Thyroid gland (tissue), 4 donors: Measurements from ENCODE around the gene PDXDC1.
"Not testable (repeated sequence)": the region's sequence is repeated elsewhere in the genome, so short reads cannot be mapped to it uniquely, and the experiment has no call there.

Source experiments
- POLR2A ChIP-seq, 2 donors: fragments of 450-650 bp; IDR thresholded peaks; one replicate each; pipeline ENCODE4 v1.6.1; 2017; ENCODE audit warnings: antibody characterized with exemption in 2 of 2, mild to moderate bottlenecking in 2 of 2, moderate library complexity in 1 of 2
- TF ChIP-seq, protein P1 (sequence below), 6 experiments: fragments of 200-600 bp in 3 of 6; fragments of 450-650 bp in 3 of 6; sonication (generic) in 3 of 6; IDR thresholded peaks; one replicate each; pipeline ENCODE4 v1.5.1; 2016 to 2019; ENCODE audit warnings: antibody characterized with exemption in 6 of 6, mild to moderate bottlenecking in 2 of 6, inconsistent platforms in 1 of 6, moderate library complexity in 1 of 6

DNA sequence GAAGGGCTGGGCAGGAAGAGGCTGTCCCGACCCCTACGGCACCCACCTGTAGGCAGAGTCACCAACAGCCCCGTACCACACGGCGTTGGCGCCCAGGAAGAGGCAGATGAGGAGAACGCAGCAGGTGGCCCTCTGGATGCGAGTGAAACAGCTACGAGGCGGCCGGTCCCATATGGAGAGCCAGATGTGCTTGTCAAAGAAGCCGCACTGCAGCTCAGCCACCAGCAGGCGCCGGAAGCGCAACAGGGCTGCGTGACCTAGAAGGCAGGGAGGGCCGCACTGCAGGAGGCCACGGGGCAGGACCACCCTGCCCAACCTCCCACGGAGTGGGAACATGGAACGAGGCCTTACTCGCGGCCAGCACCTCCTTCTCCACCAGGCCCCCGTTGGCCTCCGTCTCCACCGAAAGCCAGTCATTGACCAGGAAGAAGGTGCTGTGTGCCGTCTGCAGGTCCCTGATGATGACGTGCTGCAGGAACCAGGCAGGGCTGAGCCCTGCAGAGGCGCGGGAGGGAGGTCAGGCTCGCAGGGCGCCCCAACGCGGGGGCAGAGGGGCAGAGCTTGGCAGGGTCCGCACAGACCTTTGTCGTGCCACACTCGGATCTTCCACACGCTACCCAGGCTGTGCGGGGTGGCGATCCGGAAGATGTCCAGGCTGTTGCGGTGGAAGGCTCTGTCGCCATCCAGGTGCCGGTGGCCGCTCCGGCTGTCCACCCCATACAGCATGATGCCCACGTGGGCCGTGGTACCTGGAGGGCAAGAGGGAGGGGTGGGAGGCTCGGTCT, 153.0 kb downstream of the PDXDC1 start:
- TF ChIP-seq, protein P1, sequence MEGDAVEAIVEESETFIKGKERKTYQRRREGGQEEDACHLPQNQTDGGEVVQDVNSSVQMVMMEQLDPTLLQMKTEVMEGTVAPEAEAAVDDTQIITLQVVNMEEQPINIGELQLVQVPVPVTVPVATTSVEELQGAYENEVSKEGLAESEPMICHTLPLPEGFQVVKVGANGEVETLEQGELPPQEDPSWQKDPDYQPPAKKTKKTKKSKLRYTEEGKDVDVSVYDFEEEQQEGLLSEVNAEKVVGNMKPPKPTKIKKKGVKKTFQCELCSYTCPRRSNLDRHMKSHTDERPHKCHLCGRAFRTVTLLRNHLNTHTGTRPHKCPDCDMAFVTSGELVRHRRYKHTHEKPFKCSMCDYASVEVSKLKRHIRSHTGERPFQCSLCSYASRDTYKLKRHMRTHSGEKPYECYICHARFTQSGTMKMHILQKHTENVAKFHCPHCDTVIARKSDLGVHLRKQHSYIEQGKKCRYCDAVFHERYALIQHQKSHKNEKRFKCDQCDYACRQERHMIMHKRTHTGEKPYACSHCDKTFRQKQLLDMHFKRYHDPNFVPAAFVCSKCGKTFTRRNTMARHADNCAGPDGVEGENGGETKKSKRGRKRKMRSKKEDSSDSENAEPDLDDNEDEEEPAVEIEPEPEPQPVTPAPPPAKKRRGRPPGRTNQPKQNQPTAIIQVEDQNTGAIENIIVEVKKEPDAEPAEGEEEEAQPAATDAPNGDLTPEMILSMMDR (IDR thresholded peaks at IDR 0.05): not testable (repeated sequence)
- TF ChIP-seq POLR2A (IDR thresholded peaks at IDR 0.05): not testable (repeated sequence)
